ENCODE results near the gene ZNF362. TPM values are rescaled to one million over a fixed set of nuclear protein-coding genes. Genes with fewer than 3 reads are reported as not detected.

Gene ZNF362
- total RNA-seq, 2 donors from 2014 or later: 25.3 to 55.4 TPM

DNA sequence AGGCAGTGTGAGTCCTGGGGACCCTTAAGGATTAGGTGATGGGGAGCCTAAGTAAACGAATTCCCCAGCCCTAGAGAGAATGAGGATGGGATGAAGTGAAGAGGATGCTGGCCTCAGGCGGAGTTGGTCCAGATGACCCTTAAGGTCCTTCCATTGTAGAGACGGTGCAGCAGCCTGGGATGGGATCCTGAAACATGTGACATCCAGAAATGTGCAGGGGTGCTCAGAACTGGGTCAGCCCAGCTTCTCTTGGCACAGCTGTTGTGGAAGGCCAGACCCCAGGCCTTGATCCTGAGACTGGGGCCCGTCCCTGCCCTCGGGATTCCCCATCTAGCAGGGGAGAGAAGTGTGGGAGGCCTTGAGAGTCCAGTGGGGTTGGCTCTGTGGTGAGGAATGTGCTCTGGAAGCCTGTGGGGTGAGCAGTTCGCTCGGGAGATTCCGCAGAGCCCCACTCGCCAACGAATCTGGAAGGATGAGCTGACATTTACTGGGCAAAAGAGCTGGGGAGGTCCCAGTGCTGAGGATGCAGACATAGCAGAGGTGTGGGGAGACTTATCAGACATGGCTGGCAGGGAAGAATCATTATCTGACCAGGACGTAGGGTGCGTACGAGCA is 36.5 kb downstream of the ZNF362 start:
- TF ChIP-seq, protein P1, sequence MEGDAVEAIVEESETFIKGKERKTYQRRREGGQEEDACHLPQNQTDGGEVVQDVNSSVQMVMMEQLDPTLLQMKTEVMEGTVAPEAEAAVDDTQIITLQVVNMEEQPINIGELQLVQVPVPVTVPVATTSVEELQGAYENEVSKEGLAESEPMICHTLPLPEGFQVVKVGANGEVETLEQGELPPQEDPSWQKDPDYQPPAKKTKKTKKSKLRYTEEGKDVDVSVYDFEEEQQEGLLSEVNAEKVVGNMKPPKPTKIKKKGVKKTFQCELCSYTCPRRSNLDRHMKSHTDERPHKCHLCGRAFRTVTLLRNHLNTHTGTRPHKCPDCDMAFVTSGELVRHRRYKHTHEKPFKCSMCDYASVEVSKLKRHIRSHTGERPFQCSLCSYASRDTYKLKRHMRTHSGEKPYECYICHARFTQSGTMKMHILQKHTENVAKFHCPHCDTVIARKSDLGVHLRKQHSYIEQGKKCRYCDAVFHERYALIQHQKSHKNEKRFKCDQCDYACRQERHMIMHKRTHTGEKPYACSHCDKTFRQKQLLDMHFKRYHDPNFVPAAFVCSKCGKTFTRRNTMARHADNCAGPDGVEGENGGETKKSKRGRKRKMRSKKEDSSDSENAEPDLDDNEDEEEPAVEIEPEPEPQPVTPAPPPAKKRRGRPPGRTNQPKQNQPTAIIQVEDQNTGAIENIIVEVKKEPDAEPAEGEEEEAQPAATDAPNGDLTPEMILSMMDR (IDR thresholded peaks at IDR 0.05): no peak
- no peak for ATAC-seq (ENCODE audit: insufficient number of reproducible peaks, low FRiP score, low read depth)
- H3K9me3 ChIP-seq: no peaks in the 10 kb centered on the region
- peaks cover 12% of the 10 kb centered on the region for H3K36me3 ChIP-seq
- H3K4me1 ChIP-seq (ENCODE audit: control insufficient read depth in 1 of 2, low read depth in 2 of 2): peaks cover 5 to 56% of the 10 kb centered on the region in 2 donors
- no peak for DNase-seq (ENCODE audit: low spot score)
- no peaks in the 10 kb centered on the region for H3K27me3 ChIP-seq (replicated peaks; ENCODE audit: insufficient read depth)
- H3K27ac ChIP-seq: peak overlapping the region; percentile 31 to 56
- no peak overlapping the region for H3K4me3 ChIP-seq

- no peak for ATAC-seq (ENCODE audit: insufficient number of reproducible peaks, low FRiP score, low read depth)
- Histone ChIP-seq H3K9me3 (no peaks in the 10 kb centered on the region), H3K4me1 (ENCODE audit: control insufficient read depth in 1 of 2, low read depth in 2 of 2) (peaks cover 5 to 45% of the 10 kb centered on the region in 2 donors), H3K4me3 (no peak overlapping the region), H3K27me3 (replicated peaks; ENCODE audit: insufficient read depth) (no peaks in the 10 kb centered on the region), H3K36me3 (peaks cover 21% of the 10 kb centered on the region), H3K27ac (peak overlapping the region in 1 of 2 donors; percentile 34)
- TF ChIP-seq, protein P1 (IDR thresholded peaks at IDR 0.05): no peak
- no peak for DNase-seq (ENCODE audit: low spot score)
Observed at GRCh38 chr1:33294071-33295010, 38.0 kb downstream of the ZNF362 start.

DNA sequence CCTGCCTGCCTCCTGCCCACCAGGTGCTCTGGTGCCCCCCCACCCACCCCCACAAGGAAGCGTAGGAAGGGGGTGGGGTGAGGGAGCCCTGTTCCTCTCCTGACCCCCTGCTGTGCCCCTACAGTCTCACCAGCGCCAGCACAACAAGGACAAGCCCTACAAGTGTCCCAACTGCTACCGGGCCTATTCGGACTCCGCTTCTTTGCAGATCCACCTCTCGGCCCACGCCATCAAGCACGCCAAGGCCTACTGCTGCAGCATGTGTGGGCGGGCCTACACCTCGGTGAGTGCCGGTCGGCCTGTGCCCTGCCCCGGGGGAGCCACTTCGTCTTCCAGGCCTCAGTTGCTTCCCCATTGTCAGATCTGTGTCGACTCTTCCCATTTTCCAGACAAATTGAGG is 38.7 kb downstream of the ZNF362 start:
- TF ChIP-seq, protein P1 (IDR thresholded peaks at IDR 0.05): no peak
- Histone ChIP-seq H3K4me1 (ENCODE audit: control insufficient read depth in 1 of 2, low read depth in 2 of 2) (peaks cover 0 to 38% of the 10 kb centered on the region in 2 donors), H3K27ac (peak overlapping the region in 1 of 2 donors; percentile 59), H3K36me3 (peaks cover 26% of the 10 kb centered on the region), H3K9me3 (no peaks in the 10 kb centered on the region), H3K27me3 (replicated peaks; ENCODE audit: insufficient read depth) (no peaks in the 10 kb centered on the region), H3K4me3 (no peak overlapping the region)
- ATAC-seq (ENCODE audit: insufficient number of reproducible peaks, low FRiP score, low read depth) (no peak), DNase-seq (ENCODE audit: low spot score) (no peak)

DNA sequence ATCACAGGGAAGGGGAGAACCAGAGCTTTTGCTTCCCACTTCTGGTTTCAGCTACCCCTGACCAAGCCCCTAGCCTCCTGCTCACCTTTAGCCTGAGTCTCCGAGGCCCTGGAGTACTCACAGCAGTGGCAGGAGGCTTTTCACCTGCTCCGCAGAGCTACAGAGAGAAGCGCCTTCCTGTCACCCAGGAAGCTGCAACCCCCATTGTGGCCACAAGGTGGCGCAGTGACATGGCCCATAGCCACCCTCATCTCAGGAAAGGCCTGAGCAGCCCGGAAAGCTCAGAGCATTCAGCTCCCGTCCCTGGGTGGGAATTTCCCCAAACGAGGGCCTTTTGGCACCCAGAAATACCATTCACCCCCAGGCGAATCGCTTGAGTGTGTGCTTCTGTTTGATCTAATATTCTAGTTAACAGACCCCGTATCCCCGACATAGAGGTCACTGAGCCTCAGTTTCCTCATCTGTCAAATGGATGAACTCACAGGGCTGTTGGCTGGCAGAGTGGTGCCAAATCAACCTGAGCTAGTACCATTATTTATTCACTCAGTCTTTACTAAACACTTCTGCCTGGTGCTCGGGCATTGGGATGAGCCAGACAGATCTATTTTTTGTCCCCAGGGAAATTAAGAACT is 39.3 kb downstream of the ZNF362 start:
- H3K36me3 ChIP-seq: peaks cover 30% of the 10 kb centered on the region

More for the DNA sequence above, 39.3 kb downstream of the ZNF362 start:
- peak; percentile 63 for DNase-seq (ENCODE audit: low spot score)
- Histone ChIP-seq H3K27ac (peak overlapping the region in 1 of 2 donors; percentile 59), H3K4me1 (ENCODE audit: control insufficient read depth in 1 of 2, low read depth in 2 of 2) (peaks cover 2 to 42% of the 10 kb centered on the region in 2 donors), H3K9me3 (no peaks in the 10 kb centered on the region), H3K27me3 (replicated peaks; ENCODE audit: insufficient read depth) (no peaks in the 10 kb centered on the region), H3K4me3 (no peak overlapping the region)
- TF ChIP-seq, protein P1 (IDR thresholded peaks at IDR 0.05): peak; percentile 99
- ATAC-seq (ENCODE audit: insufficient number of reproducible peaks, low FRiP score, low read depth): peak; percentile 48

All from thoracic aorta (tissue), 2 donors.